ENCODE measurements around the gene GGCX. TPM values are rescaled to one million over a fixed set of nuclear protein-coding genes. Genes with fewer than 3 reads are reported as not detected.

GGCX gene
- total RNA-seq, 2 donors from 2014 or later = 74.5 to 89.5 TPM

- 72 to 80% methylated on average over 4 of the region's 4 CpGs for WGBS, 2 experiments (ENCODE audit: insufficient coverage in 1 of 2, insufficient read length in 1 of 2)
- TF ChIP-seq CTCF (conservative IDR thresholded peaks at IDR 0.05) = no peak
- peaks cover 6% of the 10 kb centered on the region for H3K4me1 Mint-ChIP-seq
- H3K27ac Mint-ChIP-seq = peak overlapping the region; percentile 55
- H3K36me3 Mint-ChIP-seq (ENCODE audit: low read depth) = peaks cover 77% of the 10 kb centered on the region
- H3K36me3 ChIP-seq (ENCODE audit: control insufficient read depth, insufficient read depth, low read length) = peaks cover 81% of the 10 kb centered on the region
- H3K4me3 Mint-ChIP-seq = no peak overlapping the region
- H3K27me3 ChIP-seq (ENCODE audit: control insufficient read depth, insufficient read depth, low read length, poor library complexity, severe bottlenecking) = no peaks in the 10 kb centered on the region
- no peaks in the 10 kb centered on the region for H3K9me3 ChIP-seq (ENCODE audit: control insufficient read depth, low read length)
- H3K9me3 Mint-ChIP-seq = no peaks in the 10 kb centered on the region
- H3K27ac ChIP-seq (ENCODE audit: low read depth, low read length) = no peak overlapping the region
- H3K27me3 Mint-ChIP-seq (ENCODE audit: insufficient read depth) = no peaks in the 10 kb centered on the region
- no peaks in the 10 kb centered on the region for H3K4me1 ChIP-seq (ENCODE audit: control insufficient read depth, insufficient read depth, low read length)
- no peak overlapping the region for H3K9ac ChIP-seq (ENCODE audit: extremely low read depth, low read length, poor library complexity, severe bottlenecking)
- no peak for DNase-seq
- no peak overlapping the region for H3K4me3 ChIP-seq (ENCODE audit: low read length)
Measured at GRCh38 chr2:85549826-85550225, 11.5 kb downstream of the GGCX start.

GRCh38 chr2:85549095-85549494, 12.2 kb downstream of the GGCX start:
- Mint-ChIP-seq H3K9me3 (no peaks in the 10 kb centered on the region), H3K27ac (no peak overlapping the region), H3K4me1 (peaks cover 6% of the 10 kb centered on the region), H3K27me3 (ENCODE audit: insufficient read depth) (no peaks in the 10 kb centered on the region), H3K36me3 (ENCODE audit: low read depth) (peaks cover 78% of the 10 kb centered on the region), H3K4me3 (no peak overlapping the region)
- no peaks in the 10 kb centered on the region for H3K9me3 ChIP-seq (ENCODE audit: control insufficient read depth, low read length)
- no peaks in the 10 kb centered on the region for H3K27me3 ChIP-seq (ENCODE audit: control insufficient read depth, insufficient read depth, low read length, poor library complexity, severe bottlenecking)
- 95 to 97% methylated on average over 10 of the region's 10 CpGs for WGBS, 2 experiments (ENCODE audit: insufficient coverage in 1 of 2, insufficient read length in 1 of 2)
- peaks cover 80% of the 10 kb centered on the region for H3K36me3 ChIP-seq (ENCODE audit: control insufficient read depth, insufficient read depth, low read length)
- H3K4me3 ChIP-seq (ENCODE audit: low read length) = no peak overlapping the region
- no peak for TF ChIP-seq CTCF (conservative IDR thresholded peaks at IDR 0.05)
- H3K9ac ChIP-seq (ENCODE audit: extremely low read depth, low read length, poor library complexity, severe bottlenecking) = no peak overlapping the region
- H3K4me1 ChIP-seq (ENCODE audit: control insufficient read depth, insufficient read depth, low read length) = no peaks in the 10 kb centered on the region
- no peak for DNase-seq
- no peak overlapping the region for H3K27ac ChIP-seq (ENCODE audit: low read depth, low read length)

GRCh38 chr2:85548608-85548900, 12.7 kb downstream of the GGCX start:
- Mint-ChIP-seq H3K36me3 (ENCODE audit: low read depth) (peaks cover 77% of the 10 kb centered on the region), H3K27me3 (ENCODE audit: insufficient read depth) (no peaks in the 10 kb centered on the region), H3K27ac (no peak overlapping the region), H3K4me1 (peaks cover 6% of the 10 kb centered on the region), H3K4me3 (no peak overlapping the region), H3K9me3 (no peaks in the 10 kb centered on the region)
- no peak overlapping the region for H3K9ac ChIP-seq (ENCODE audit: extremely low read depth, low read length, poor library complexity, severe bottlenecking)
- H3K9me3 ChIP-seq (ENCODE audit: control insufficient read depth, low read length) = no peaks in the 10 kb centered on the region
- no peak overlapping the region for H3K4me3 ChIP-seq (ENCODE audit: low read length)
- H3K36me3 ChIP-seq (ENCODE audit: control insufficient read depth, insufficient read depth, low read length) = peaks cover 83% of the 10 kb centered on the region
- H3K27me3 ChIP-seq (ENCODE audit: control insufficient read depth, insufficient read depth, low read length, poor library complexity, severe bottlenecking) = no peaks in the 10 kb centered on the region
- no peak overlapping the region for H3K27ac ChIP-seq (ENCODE audit: low read depth, low read length)
- DNase-seq = no peak
- no peak for TF ChIP-seq CTCF (conservative IDR thresholded peaks at IDR 0.05)
- 95 to 96% methylated on average over 2 of the region's 2 CpGs for WGBS, 2 experiments (ENCODE audit: insufficient coverage in 1 of 2, insufficient read length in 1 of 2)
- no peaks in the 10 kb centered on the region for H3K4me1 ChIP-seq (ENCODE audit: control insufficient read depth, insufficient read depth, low read length)
